Spleen (tissue), 7 donors: ENCODE measurements around the gene JADE1.

Experiments used
- CTCF ChIP-seq, 11 experiments: fragments of 200-600 bp in 7 of 11; fragments of 450-650 bp in 4 of 11; sonication (generic) in 4 of 11; IDR thresholded peaks in 8 of 11; conservative IDR thresholded peaks in 3 of 11; 1 replicate in 7 of 11; 2 replicates in 4 of 11; pipeline versions ENCODE4 v1.4.0 to v1.8.0; 2016 to 2021; ENCODE audit warnings: antibody characterized with exemption in 11 of 11, inconsistent platforms in 4 of 11, mild to moderate bottlenecking in 1 of 11
- POLR2A ChIP-seq, 3 donors: fragments of 450-650 bp; IDR thresholded peaks; one replicate each; pipeline ENCODE4 v1.5.1; 2017; ENCODE audit warnings: antibody characterized with exemption in 3 of 3, mild to moderate bottlenecking in 1 of 3
- donor health status: DM: no; HTN: no; CAD: no; lungs with moderate emphysema.
- donor health status: DM: no; HTN: no; CAD: no.
- donor health status: DM: no; HTN: no; CAD: no.

- TF ChIP-seq CTCF (IDR thresholded peaks at IDR 0.05 in 8 of 11, conservative IDR thresholded peaks at IDR 0.05 in 3 of 11) (no peak), POLR2A (IDR thresholded peaks at IDR 0.05) (no peak)
These were observed 34.0 kb upstream of the JADE1 start for GRCh38 chr4:128775477-128775876.
